ENCODE data around the gene ADAMTS1. TPM values are rescaled to one million over a fixed set of nuclear protein-coding genes. Genes with fewer than 3 reads are reported as not detected.

ADAMTS1 gene
- total and polyA plus RNA-seq, 2 donors (not counting 3 experiments of a cell fraction or from before 2014, with no cell fraction given), result 15.4 to 16.3 TPM

DNA sequence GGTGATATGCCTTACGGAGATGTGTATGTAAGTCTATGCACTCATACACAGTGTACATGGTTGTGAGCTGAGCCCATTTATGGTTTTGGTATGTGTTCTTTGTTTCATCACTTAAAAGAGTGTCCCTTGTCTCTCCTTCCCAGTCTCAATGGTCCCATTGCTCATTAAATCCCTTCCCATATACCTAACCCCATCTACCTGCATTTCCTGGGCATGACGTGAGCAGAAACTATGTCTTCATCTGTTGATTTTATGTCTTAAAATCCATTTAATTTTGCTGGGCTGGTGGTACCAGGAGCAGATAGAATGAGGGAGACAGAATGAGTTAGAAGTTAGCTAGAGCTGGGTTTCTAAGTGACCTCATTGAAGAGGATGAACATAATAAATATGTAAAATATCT is 44.8 kb downstream of the ADAMTS1 start:
- intact Hi-C loops (cut with micrococcal nuclease), result no loop called here

DNA sequence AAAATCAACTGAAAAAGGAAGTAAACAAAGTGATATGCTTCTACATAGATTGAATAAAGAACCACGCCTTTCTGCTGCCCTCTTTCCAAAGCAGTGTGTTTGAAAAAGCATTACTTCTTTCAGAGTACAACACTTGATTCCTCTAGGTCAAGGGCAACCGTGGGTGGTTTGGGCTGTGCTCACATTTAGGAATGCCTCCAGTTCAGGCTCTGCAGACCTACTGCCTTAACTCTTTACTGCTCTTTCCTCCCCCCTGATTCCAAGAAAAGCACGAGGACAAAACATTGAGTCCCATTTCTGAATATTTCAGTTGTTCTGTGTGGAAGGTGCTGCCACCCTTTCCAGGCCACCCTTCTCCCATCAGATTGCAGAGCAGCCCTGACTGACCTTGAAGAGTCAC is 45.2 kb downstream of the ADAMTS1 start:
- no peak overlapping the region for H2AFZ ChIP-seq (ENCODE audit: low read depth, low read length)
- intact Hi-C loops (cut with micrococcal nuclease), result no loop called here
- FAIRE-seq, result no peak

More for the DNA sequence above, 44.8 kb downstream of the ADAMTS1 start:
- Histone ChIP-seq H3K79me2 (ENCODE audit: control insufficient read depth, insufficient read depth, low read length) (no peaks in the 10 kb centered on the region), H3K4me2 (ENCODE audit: insufficient read depth, low read length) (no peak overlapping the region), H3K4me1 (ENCODE audit: control insufficient read depth, extremely low read depth, insufficient read depth, low read length) (no peaks in the 10 kb centered on the region), H2AFZ (ENCODE audit: low read depth, low read length) (no peak overlapping the region), H3K36me3 (ENCODE audit: control insufficient read depth in 2 of 2, extremely low read depth in 1 of 2, insufficient read depth in 2 of 2, low read length in 2 of 2) (no peaks in the 10 kb centered on the region), H4K20me1 (replicated peaks; ENCODE audit: control insufficient read depth, extremely low read depth, insufficient read depth, low read length) (no peaks in the 10 kb centered on the region), H3K9ac (replicated peaks; ENCODE audit: extremely low read depth, insufficient read depth, low read length) (no peak overlapping the region), H3K27ac (ENCODE audit: insufficient read depth, low read depth, low read length) (no peak overlapping the region), H3K9me1 (replicated peaks; ENCODE audit: control insufficient read depth, extremely low read depth, insufficient read depth, low read length) (no peaks in the 10 kb centered on the region), H3K27me3 (ENCODE audit: control insufficient read depth in 2 of 2, insufficient read depth in 2 of 2, low read length in 2 of 2) (peaks cover 0 to 4% of the 10 kb centered on the region in 2 experiments), H3K4me3 (replicated peaks in 1 of 3; ENCODE audit: insufficient read depth in 1 of 3, low read depth in 1 of 3, low read length in 3 of 3) (no peak overlapping the region), H3K9me3 (replicated peaks; ENCODE audit: control insufficient read depth, insufficient read depth, low read length) (no peaks in the 10 kb centered on the region)
- BruUV-seq (replicated peaks), result no TSS peak
- dilution Hi-C loops (cut with MboI; ENCODE audit: extremely low pct_ligation_motif_present, low sequenced_read_pairs), result no loop called here
- no peak for FAIRE-seq
- ChIA-PET CTCF (no interaction called here), POLR2A (no interaction called here)
- no peak for DNase-seq (ENCODE audit: low read depth, low spot score)
- TF ChIP-seq EZH2 (IDR thresholded peaks at IDR 0.05; ENCODE audit: borderline replicate concordance, low read depth, low read length, severe bottlenecking), result no peak
- no peak for TF ChIP-seq MYC (IDR thresholded peaks at IDR 0.05; ENCODE audit: low read depth, low read length)
- no peak for TF ChIP-seq JUN (IDR thresholded peaks at IDR 0.05; ENCODE audit: borderline replicate concordance, insufficient read depth, insufficient read length, low read depth)
- TF ChIP-seq FOS (IDR thresholded peaks at IDR 0.05; ENCODE audit: borderline replicate concordance, insufficient read depth, low read length), result no peak
- no peak for TF ChIP-seq POLR2AphosphoS5 (IDR thresholded peaks at IDR 0.05; ENCODE audit: insufficient read depth, low read depth, low read length)
- no peak for TF ChIP-seq GATA2 (IDR thresholded peaks at IDR 0.05; ENCODE audit: insufficient read depth, insufficient read length, low read depth, low read length)

More for the DNA sequence above, 45.2 kb downstream of the ADAMTS1 start:
- Histone ChIP-seq H4K20me1 (replicated peaks; ENCODE audit: control insufficient read depth, extremely low read depth, insufficient read depth, low read length) (no peaks in the 10 kb centered on the region), H3K4me2 (ENCODE audit: insufficient read depth, low read length) (no peak overlapping the region), H3K9me1 (replicated peaks; ENCODE audit: control insufficient read depth, extremely low read depth, insufficient read depth, low read length) (no peaks in the 10 kb centered on the region), H3K27ac (ENCODE audit: insufficient read depth, low read depth, low read length) (no peak overlapping the region), H3K4me1 (ENCODE audit: control insufficient read depth, extremely low read depth, insufficient read depth, low read length) (no peaks in the 10 kb centered on the region), H3K27me3 (ENCODE audit: control insufficient read depth in 2 of 2, insufficient read depth in 2 of 2, low read length in 2 of 2) (peaks cover 0 to 4% of the 10 kb centered on the region in 2 experiments), H3K9me3 (replicated peaks; ENCODE audit: control insufficient read depth, insufficient read depth, low read length) (no peaks in the 10 kb centered on the region), H3K4me3 (replicated peaks in 1 of 3; ENCODE audit: insufficient read depth in 1 of 3, low read depth in 1 of 3, low read length in 3 of 3) (no peak overlapping the region), H3K9ac (replicated peaks; ENCODE audit: extremely low read depth, insufficient read depth, low read length) (no peak overlapping the region), H3K36me3 (ENCODE audit: control insufficient read depth in 2 of 2, extremely low read depth in 1 of 2, insufficient read depth in 2 of 2, low read length in 2 of 2) (no peaks in the 10 kb centered on the region), H3K79me2 (ENCODE audit: control insufficient read depth, insufficient read depth, low read length) (no peaks in the 10 kb centered on the region)
- no peak for DNase-seq (ENCODE audit: low read depth, low spot score)
- dilution Hi-C loops (cut with MboI; ENCODE audit: extremely low pct_ligation_motif_present, low sequenced_read_pairs), result no loop called here
- CTCF ChIA-PET, result no interaction called here
- TF ChIP-seq, protein P1, sequence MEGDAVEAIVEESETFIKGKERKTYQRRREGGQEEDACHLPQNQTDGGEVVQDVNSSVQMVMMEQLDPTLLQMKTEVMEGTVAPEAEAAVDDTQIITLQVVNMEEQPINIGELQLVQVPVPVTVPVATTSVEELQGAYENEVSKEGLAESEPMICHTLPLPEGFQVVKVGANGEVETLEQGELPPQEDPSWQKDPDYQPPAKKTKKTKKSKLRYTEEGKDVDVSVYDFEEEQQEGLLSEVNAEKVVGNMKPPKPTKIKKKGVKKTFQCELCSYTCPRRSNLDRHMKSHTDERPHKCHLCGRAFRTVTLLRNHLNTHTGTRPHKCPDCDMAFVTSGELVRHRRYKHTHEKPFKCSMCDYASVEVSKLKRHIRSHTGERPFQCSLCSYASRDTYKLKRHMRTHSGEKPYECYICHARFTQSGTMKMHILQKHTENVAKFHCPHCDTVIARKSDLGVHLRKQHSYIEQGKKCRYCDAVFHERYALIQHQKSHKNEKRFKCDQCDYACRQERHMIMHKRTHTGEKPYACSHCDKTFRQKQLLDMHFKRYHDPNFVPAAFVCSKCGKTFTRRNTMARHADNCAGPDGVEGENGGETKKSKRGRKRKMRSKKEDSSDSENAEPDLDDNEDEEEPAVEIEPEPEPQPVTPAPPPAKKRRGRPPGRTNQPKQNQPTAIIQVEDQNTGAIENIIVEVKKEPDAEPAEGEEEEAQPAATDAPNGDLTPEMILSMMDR (IDR thresholded peaks at IDR 0.05; ENCODE audit: extremely low read depth in 1 of 2, insufficient read depth in 1 of 2, low read depth in 1 of 2, low read length in 2 of 2), result no peak
- no peak for TF ChIP-seq GATA2 (IDR thresholded peaks at IDR 0.05; ENCODE audit: insufficient read depth, insufficient read length, low read depth, low read length)
- TF ChIP-seq, protein P2, sequence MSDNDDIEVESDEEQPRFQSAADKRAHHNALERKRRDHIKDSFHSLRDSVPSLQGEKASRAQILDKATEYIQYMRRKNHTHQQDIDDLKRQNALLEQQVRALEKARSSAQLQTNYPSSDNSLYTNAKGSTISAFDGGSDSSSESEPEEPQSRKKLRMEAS (IDR thresholded peaks at IDR 0.05; ENCODE audit: insufficient read depth, insufficient read length), result no peak
- TF ChIP-seq POLR2A (IDR thresholded peaks at IDR 0.05; ENCODE audit: low read depth, low read length), result no peak
- TF ChIP-seq POLR2AphosphoS5 (IDR thresholded peaks at IDR 0.05; ENCODE audit: insufficient read depth, low read depth, low read length), result no peak
- no peak for TF ChIP-seq FOS (IDR thresholded peaks at IDR 0.05; ENCODE audit: borderline replicate concordance, insufficient read depth, low read length)
- TF ChIP-seq JUN (IDR thresholded peaks at IDR 0.05; ENCODE audit: borderline replicate concordance, insufficient read depth, insufficient read length, low read depth), result no peak
- POLR2A ChIA-PET, result no interaction called here
- BruUV-seq (replicated peaks), result no TSS peak

Measured in endothelial cell of umbilical vein (primary cell).